A549 treated with dexamethasone at 1 μM for 4 hours (cell line): ENCODE results near the gene NKAIN4. TPM values are rescaled to one million over a fixed set of nuclear protein-coding genes. Genes with fewer than 3 reads are reported as not detected.

Experiments used
- total RNA-seq: library from RNA; stranded (reverse); fragments of 200-300 nt; extraction: Qiagen RNA extraction; gene quantifications from 5 replicates; pipeline ENCODE4 v1.2.3, GENCODE V29; 2022

NKAIN4 gene
- total RNA-seq: 3.7 to 6.3 TPM (median 4.4 TPM) in 5 replicates

DNA sequence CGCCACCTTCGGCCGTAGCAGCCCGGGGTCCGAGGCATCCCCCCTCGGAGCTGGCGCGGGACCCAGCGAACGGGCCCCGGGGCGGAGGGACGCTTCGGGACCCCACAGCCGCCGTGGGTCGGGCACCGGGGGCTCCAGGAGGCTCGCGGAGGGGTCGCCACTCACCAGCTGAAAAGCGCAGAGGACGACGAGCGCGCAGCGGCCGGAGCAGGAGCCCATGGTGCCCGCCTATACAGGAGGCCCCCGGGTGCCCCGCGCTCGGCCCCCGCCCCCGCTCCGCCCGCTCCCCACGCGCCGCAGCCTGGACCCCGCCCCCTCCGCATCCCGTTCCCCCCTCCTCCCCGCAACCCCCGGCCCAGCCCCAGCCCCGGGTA lies at the start of gene NKAIN4:
TSS of gene NKAIN4 (minus strand) at position 232 of the 374 bp plus-strand sequence. CDS start at position 219, 13 bp downstream.

DNA sequence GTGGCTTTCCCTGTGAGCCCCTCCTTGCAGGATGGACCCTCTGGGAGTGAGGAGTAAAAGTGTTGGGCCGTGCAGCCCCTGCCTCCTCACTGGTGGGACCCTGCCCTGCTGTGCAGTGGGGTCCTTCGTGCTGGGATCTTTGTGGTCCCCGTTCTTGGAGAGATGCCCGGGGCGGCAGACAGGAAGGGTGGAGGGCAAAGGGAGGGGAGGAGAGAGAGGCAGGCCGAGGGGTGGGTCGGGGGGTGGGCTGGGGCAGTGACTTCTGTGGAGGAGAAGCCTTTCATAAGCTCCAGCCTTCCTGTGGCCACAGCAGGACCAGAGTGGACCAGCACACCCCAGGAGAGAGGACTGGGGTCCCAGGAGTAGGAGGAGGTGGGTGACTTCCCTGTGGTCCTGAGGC lies 38.6 kb upstream of the NKAIN4 start, which contains the start of gene COL20A1:
TSS of gene COL20A1 (plus strand) at position 283 of the 400 bp plus-strand sequence. CDS start 1,922 bp downstream, outside the sequence.

DNA sequence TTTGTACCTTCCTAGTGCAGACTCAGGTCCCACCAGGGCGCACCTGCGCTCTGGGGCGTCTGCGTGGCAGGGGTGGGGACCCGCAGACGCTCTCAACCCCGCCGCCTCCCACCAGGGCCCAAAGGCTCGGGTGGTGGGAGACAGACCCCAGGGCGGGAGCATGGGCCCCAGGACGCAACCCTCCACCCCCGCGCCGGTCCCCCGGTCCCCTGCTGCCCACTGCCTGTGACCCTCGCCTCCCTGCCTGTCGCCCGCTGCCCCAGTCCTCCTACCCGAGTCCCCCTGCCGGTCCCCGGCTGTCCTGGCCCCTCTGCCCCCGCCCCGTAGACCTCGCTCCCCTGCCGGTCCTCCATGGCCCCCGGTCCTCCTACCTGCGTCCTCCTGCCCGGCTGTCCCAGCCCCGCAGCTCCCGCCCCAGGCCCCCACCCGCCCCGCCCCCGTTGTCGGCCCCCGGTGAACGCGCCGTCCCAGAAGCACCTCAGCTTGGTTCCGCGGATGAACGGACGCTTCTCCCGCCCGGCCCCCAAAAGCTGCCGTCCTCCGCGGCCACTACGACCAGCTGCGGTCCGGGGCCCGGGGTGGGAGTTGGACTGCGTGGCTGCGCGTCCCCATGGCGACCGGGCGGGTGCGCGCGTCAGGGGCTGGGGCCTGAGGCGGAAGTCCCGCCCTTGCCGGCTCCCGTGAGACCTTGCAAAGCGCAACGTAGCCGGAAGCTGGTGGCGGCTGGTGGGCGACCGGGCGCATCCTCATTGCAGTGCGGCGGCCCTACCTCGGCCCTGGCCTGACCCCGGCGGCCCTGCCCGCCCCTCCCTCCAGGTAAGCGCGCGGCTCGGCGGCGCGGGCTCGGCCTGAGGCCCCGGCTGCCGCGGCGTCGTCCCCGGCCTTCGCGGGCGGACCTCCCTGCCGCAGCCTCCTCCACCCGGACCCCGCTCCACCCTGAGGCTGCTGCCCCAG lies 18.1 kb upstream of the NKAIN4 start, which contains the start of gene ARFGAP1:
TSS of gene ARFGAP1 (plus strand) at position 709 of the 954 bp plus-strand sequence. CDS start 2,768 bp downstream, outside the sequence.

GRCh38 chr20:63235399-63235983 lies 18.8 kb downstream of the NKAIN4 start, which contains the start of gene BIRC7:
Gene BIRC7 (plus strand): TSS chr20:63235905. CDS start chr20:63236097, 192 bp downstream.

DNA sequence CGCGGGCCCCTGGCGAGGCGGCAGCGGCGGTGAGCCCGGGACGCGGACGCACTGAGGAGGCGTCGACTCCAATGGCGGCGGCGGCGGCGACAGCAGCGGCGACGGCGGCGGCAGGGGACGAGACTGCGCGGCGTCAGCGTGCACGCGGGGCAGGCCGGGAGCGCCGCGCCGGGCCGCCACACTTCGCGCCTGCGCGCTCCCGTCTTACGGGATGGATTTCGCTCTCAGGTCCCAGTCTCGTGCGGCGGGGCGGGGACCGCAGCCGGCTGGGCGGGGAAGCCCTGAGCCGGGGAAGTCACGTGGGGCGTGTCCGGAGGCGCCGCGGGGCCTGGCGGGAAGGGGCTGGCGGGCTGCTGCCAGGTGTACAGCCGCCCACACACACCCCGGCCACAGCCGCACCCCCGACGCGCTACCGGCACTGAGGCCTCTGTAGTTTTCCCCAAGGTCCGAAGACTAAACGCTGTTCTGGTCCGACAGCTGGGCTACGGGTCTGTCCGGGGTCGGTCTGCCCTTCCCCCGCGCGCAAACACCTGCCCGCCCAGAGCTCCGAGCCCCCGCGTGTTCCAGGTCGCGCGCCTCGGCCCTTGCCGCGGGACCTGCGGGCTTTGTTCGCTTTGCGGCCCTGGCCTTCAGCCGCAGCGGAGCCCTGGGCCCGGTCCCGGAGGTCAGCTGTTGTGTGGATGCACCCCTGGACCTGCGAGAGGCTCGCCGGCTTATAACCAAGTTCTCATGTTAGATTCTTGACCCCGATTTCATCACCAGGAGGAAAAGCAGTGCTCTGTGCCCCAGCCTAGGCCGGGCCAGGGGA lies 38.0 kb downstream of the NKAIN4 start, which contains the start of gene YTHDF1:
TSS of gene YTHDF1 (minus strand) at position 91 of the 808 bp plus-strand sequence. CDS start 239 bp downstream, outside the sequence.

Other genes with a start within 250 kb of the NKAIN4 start
- gene BHLHE23, start 247.5 kb downstream of the NKAIN4 start, total RNA-seq: 0.12 TPM in 1 of 5 replicates, not detected in the others
- 42.6 to 58.1 TPM (median 56.2 TPM) in 5 replicates for gene YTHDF1, start 38.3 kb downstream of the NKAIN4 start, total RNA-seq
- gene BIRC7, start 18.6 kb downstream of the NKAIN4 start, total RNA-seq: 1.3 to 2.4 TPM (median 1.8 TPM) in 5 replicates
- gene ARFGAP1, start 18.4 kb upstream of the NKAIN4 start, total RNA-seq: 34.4 to 68.0 TPM (median 62.0 TPM) in 5 replicates
- 0.27 to 0.87 TPM (median 0.45 TPM) in 5 replicates for gene COL20A1, start 38.7 kb upstream of the NKAIN4 start, total RNA-seq
- gene CHRNA4, start 106.9 kb upstream of the NKAIN4 start, total RNA-seq: 0.28 to 1.3 TPM (median 0.61 TPM) in 5 replicates
- gene KCNQ2, start 218.2 kb upstream of the NKAIN4 start, total RNA-seq: 0.61 to 0.74 TPM (median 0.63 TPM) in 5 replicates
- gene EEF1A2, start 244.6 kb upstream of the NKAIN4 start, total RNA-seq: 123 to 185 TPM (median 159 TPM) in 5 replicates